PC-9 (cell line): ENCODE measurements around the gene ESM1.

Source experiments
- CTCF ChIP-seq: fragments of 200-600 bp; sonication (generic); conservative IDR thresholded peaks from 2 replicates; pipeline ENCODE4 v1.6.1; 2017; ENCODE audit warnings: mixed run types, antibody characterized with exemption, mild to moderate bottlenecking, moderate library complexity
- EZH2 ChIP-seq: fragments of 200-600 bp; sonication (generic); IDR thresholded peaks from 2 replicates; pipeline ENCODE4 v1.8.0; 2017; ENCODE audit warnings: antibody characterized with exemption, low read depth

- TF ChIP-seq CTCF, result no peak
- no peak for TF ChIP-seq EZH2
These were observed at the start of gene ESM1 for GRCh38 chr5:54985301-54986268.
